IPS-18c (cell line): ENCODE results near the gene SWSAP1.
"Not testable (repeated sequence)": the region's sequence is repeated elsewhere in the genome, so short reads cannot be mapped to it uniquely, and the experiment has no call there.

Source experiments
- H3K4me3 ChIP-seq: 2 replicates; pipeline ENCODE4 v1.7.0; 2013; ENCODE audit warnings: low read depth, mild to moderate bottlenecking, low read length, moderate library complexity; ENCODE audit not compliant: insufficient read depth
- H3K9me3 ChIP-seq: one replicate; pipeline ENCODE4 v1.6.1; 2013; ENCODE audit warnings: mild to moderate bottlenecking, low read length, moderate library complexity; ENCODE audit not compliant: control insufficient read depth, insufficient read depth

SWSAP1 gene

DNA sequence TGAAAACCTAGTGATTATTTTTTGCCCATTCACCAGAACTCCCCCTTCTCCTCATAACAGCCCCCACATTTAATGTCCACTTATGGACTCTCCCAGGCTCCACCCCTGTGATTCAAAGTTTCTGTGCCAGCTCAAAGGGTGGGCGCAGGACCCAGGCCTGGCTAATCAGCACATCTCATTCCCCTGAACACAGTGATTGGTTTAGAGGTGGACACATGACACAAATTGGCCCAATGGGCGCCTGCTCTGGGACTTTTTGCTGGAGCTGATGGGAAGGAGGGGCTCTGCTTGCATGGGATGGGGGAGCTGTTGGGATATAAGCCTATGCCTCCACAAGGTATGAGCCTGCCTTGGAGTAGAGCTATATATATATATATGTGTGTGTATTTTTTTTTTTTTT, 15.9 kb downstream of the SWSAP1 start:
- Histone ChIP-seq H3K9me3 (no peaks in the 10 kb centered on the region), H3K4me3 (no peak overlapping the region)

- H3K4me3 ChIP-seq = no peak overlapping the region; the same call in 1 of the 2 replicates
- H3K9me3 ChIP-seq = no peaks in the 10 kb centered on the region
Observed at GRCh38 chr19:11390933-11391680, 16.6 kb downstream of the SWSAP1 start.

- no peak overlapping the region for H3K4me3 ChIP-seq
Observed at GRCh38 chr19:11397089-11397610, 22.7 kb downstream of the SWSAP1 start.

GRCh38 chr19:11399667-11400066, 25.2 kb downstream of the SWSAP1 start:
- H3K9me3 ChIP-seq = no peaks in the 10 kb centered on the region
- no peak overlapping the region for H3K4me3 ChIP-seq

More at GRCh38 chr19:11397089-11397610, 22.7 kb downstream of the SWSAP1 start:
- H3K9me3 ChIP-seq = no peaks in the 10 kb centered on the region

DNA sequence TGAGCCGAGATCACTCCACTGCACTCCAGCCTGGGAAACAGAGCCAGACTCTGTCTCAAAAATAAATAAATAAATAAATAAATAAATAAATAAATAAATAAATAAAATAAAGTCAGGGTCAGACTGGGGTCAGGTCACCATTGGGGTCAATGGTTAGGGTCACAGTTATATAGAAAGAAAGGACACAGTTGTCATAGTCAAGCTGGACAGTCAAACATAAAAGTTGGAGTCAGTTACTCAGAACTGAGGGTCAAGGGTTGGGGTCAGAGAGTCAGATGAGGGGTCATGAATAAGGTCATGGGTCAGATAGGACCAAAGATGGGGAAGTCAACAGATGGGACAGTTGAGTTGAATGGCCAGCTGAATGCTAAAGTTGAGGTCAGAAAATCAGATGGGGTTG, 26.3 kb downstream of the SWSAP1 start:
- no peak overlapping the region for H3K4me3 ChIP-seq
- H3K9me3 ChIP-seq = no peaks in the 10 kb centered on the region

GRCh38 chr19:11401808-11402543, 27.5 kb downstream of the SWSAP1 start:
- Histone ChIP-seq H3K9me3 (no peaks in the 10 kb centered on the region), H3K4me3 (no peak overlapping the region)

- H3K4me3 ChIP-seq = no peak overlapping the region
- H3K9me3 ChIP-seq = no peaks in the 10 kb centered on the region
Observed at GRCh38 chr19:11404588-11405222, 30.2 kb downstream of the SWSAP1 start.

GRCh38 chr19:11405846-11406643, 31.6 kb downstream of the SWSAP1 start:
- Histone ChIP-seq H3K9me3 (no peaks in the 10 kb centered on the region), H3K4me3 (peak overlapping the region; percentile 40; the same call in 1 of the 2 replicates)

DNA sequence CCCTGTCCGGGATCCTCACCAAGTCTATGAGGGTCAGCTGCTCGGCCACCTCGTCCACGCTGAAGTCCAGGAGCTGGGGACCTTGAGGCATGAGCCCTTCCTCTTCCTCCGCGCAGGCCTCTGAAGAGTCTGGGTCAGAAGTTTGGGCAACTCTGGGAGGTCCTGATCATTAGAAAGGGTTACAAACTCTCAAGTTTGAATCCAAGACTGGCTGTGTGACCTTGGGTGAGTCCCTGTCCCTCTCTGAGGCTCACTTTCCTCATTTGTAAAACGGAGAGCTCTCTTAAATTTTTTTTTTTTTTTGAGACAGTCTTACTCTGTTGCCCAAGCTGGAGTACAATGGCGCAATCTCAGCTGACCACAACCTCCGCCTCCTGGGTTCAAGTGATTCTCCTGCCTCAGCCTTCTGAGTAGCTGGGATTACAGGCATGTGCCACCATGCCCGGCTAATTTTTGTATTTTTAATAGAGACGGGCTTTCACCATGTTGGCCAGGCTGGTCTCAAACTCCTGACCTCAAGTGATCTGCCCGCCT, 32.3 kb downstream of the SWSAP1 start:
- 0 out of 2 replicates have a peak overlapping the region, but pooled peaks have one; percentile 40 for H3K4me3 ChIP-seq
- H3K9me3 ChIP-seq = not testable (repeated sequence)

DNA sequence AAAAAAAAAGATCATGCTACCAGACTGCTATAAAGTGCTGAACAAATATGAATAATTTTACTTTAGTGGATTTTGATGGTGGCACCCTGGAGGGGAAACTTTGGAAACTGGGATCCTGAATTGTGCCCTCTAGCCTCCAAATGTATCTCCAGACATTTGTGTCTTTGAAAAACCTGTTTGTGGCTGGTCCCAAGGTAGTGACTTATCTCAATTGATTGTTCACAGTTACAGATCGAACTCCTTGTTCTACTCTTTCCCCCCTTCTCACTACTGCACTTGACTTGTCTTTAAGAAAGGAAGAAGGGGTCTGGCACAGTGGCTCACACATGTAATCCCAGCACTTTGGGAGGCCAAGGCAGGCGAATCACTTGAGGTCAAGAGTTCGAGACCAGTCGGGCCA, 34.1 kb downstream of the SWSAP1 start:
- no peaks in the 10 kb centered on the region for H3K9me3 ChIP-seq
- no peak overlapping the region for H3K4me3 ChIP-seq

GRCh38 chr19:11410682-11411081, 36.2 kb downstream of the SWSAP1 start:
- Histone ChIP-seq H3K9me3 (no peaks in the 10 kb centered on the region), H3K4me3 (no peak overlapping the region)

DNA sequence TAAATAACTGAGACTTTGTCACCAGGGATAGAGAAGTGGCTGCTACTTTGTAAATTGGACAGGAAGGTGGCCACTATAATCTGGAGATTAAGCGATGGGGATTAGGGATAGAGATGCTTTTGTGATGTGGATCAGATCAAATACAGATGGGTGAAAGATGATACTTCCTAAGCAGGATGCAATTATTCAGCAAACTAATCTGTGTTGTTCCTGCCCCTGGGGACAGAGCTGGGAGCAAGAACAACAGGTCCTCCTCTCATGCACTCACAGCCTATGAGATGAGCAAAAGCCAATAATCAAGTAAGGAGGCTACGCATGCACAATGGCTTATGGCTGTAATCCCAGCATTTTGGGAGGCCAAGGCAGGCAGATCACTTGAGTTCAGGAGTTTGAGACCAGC, 40.1 kb downstream of the SWSAP1 start:
- H3K4me3 ChIP-seq = no peak overlapping the region
- peaks cover 4% of the 10 kb centered on the region for H3K9me3 ChIP-seq

- peaks cover 4% of the 10 kb centered on the region for H3K9me3 ChIP-seq
- no peak overlapping the region for H3K4me3 ChIP-seq
Observed at GRCh38 chr19:11416346-11417052, 42.0 kb downstream of the SWSAP1 start.

DNA sequence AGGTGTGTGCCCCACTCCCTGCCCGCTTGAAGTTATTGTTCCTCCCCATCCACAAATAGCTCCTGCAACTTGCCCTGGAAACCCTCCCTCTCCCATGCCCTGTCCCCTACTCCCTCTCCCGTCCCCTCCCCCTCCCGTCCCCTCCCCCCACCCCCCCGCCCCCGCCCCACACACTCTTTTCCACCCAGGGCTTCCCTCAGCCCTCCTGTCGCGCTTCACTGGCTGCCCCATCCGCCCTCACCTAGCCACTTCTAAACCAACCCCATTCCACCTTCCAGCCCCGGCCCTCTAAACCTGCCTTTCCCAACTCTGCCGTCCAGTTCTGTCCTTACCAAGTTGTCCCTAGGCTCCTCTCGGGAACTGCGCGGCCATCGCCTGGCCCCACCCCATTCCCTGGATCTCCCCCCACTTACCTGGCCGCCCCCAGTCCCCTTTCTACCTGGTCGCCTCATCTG, 43.7 kb downstream of the SWSAP1 start:
- Histone ChIP-seq H3K9me3 (peaks cover 4% of the 10 kb centered on the region), H3K4me3 (peak overlapping the region; percentile 64)

GRCh38 chr19:11418549-11419506, 44.4 kb downstream of the SWSAP1 start, which contains the start of gene RGL3:
TSS of gene RGL3 (minus strand) at chr19:11419314. CDS start at chr19:11419278, 36 bp downstream.
- Histone ChIP-seq H3K9me3 (peaks cover 4% of the 10 kb centered on the region), H3K4me3 (peak within 1 kb of the TSS; percentile 64)
